Sigmoid colon (tissue), 7 donors: ENCODE data around the gene GLIS1. TPM values are rescaled to one million over a fixed set of nuclear protein-coding genes. Genes with fewer than 3 reads are reported as not detected.

Experiments used
- DNase-seq: peaks from one replicate; pipeline ENCODE4 v3.0.0-alpha.2; 2019
- H3K27ac ChIP-seq, 4 donors: fragments of 200-600 bp; sonication (generic); one replicate each; pipeline ENCODE4 v1.5.1; 2016 to 2019; ENCODE audit warnings: mild to moderate bottlenecking in 1 of 4
- H3K27me3 ChIP-seq, 3 donors: fragments of 200-600 bp; sonication (generic); one replicate each; pipeline ENCODE4 v1.5.1; 2019; ENCODE audit warnings: mild to moderate bottlenecking in 1 of 3
- H3K36me3 ChIP-seq, 4 donors: fragments of 200-600 bp; sonication (generic); one replicate each; pipeline ENCODE4 v1.5.1; 2016 to 2019
- H3K4me1 ChIP-seq, 4 donors: fragments of 200-600 bp; sonication (generic); one replicate each; pipeline ENCODE4 v1.5.1; 2017 to 2019
- H3K4me3 ChIP-seq, 4 donors: fragments of 200-600 bp; sonication (generic); one replicate each; pipeline ENCODE4 v1.5.1; 2017 to 2019; ENCODE audit warnings: mild to moderate bottlenecking in 2 of 4, moderate library complexity in 1 of 4
- H3K9me3 ChIP-seq, 4 donors: fragments of 200-600 bp in 3 of 4; sonication (generic) in 3 of 4; one replicate each; pipeline versions ENCODE4 v1.5.1 to v1.6.1; 2013 to 2019
- CTCF ChIP-seq, 4 experiments: fragments of 450-650 bp in 3 of 4; fragments of 200-600 bp in 1 of 4; IDR thresholded peaks; one replicate each; pipeline ENCODE4 v1.5.1; 2016 to 2019; ENCODE audit warnings: antibody characterized with exemption in 4 of 4, mild to moderate bottlenecking in 3 of 4, moderate library complexity in 2 of 4
- EP300 ChIP-seq, 4 donors: sonication (generic); formaldehyde crosslinking; IDR thresholded peaks; one replicate each; pipeline ENCODE4 v1.6.1; 2017; ENCODE audit warnings: antibody characterized with exemption in 4 of 4
- POLR2A ChIP-seq, 2 donors: fragments of 450-650 bp; IDR thresholded peaks; one replicate each; pipeline ENCODE4 v1.6.1; 2016; ENCODE audit warnings: antibody characterized with exemption in 2 of 2, mild to moderate bottlenecking in 2 of 2, moderate library complexity in 2 of 2
- POLR2AphosphoS5 ChIP-seq, 4 donors: sonication (generic); formaldehyde crosslinking; IDR thresholded peaks; one replicate each; pipeline ENCODE4 v1.6.1; 2017; ENCODE audit warnings: antibody characterized with exemption in 4 of 4
- WGBS, 2 donors: extraction: QIAGEN DNeasy Blood & Tissue Kit; methylation state at CpG; one replicate each; pipeline ENCODE4 v1.1.7; 2013; 5-methylcytosine and 5-hydroxymethylcytosine counted together
- intact Hi-C: fragments of 100-400 bp; cut with DNase I; formaldehyde crosslinking; loops from one replicate; pipeline ENCODE4 v1.15.1; 2023
- polyA plus RNA-seq, 3 donors: library from polyadenylated mRNA; stranded (reverse); fragments of 200-250 nt; gene quantifications; one replicate each; pipeline ENCODE4 v1.2.3, GENCODE V29; 2013
- total RNA-seq, 4 donors: library from RNA; depleted of rRNA; stranded (reverse); fragments of >200 nt; gene quantifications; one replicate each; pipeline ENCODE4 v1.1.0, GENCODE V29; 2016
- donor health status: healthy with polysubstance abuse.
- donor health status: Bipolar disorder and iron deficiency.
- donor health status: healthy.

Gene GLIS1
- total and polyA plus RNA-seq, 7 donors, result 0.16 to 0.83 (median 0.32) TPM; not detected in 4

- H3K4me3 ChIP-seq, result no peak overlapping the region
- WGBS, 2 donors, result 91 to 94% methylated on average over 2 of the region's 2 CpGs
- peaks cover 0 to 6% (median 0%) of the 10 kb centered on the region in 4 donors for H3K4me1 ChIP-seq
- no peaks in the 10 kb centered on the region for H3K36me3 ChIP-seq
- no peak overlapping the region for H3K27ac ChIP-seq
- TF ChIP-seq EP300 (IDR thresholded peaks at IDR 0.05), result no peak
- TF ChIP-seq CTCF (IDR thresholded peaks at IDR 0.05), result no peak
- TF ChIP-seq POLR2A (IDR thresholded peaks at IDR 0.05), result no peak
- TF ChIP-seq POLR2AphosphoS5 (IDR thresholded peaks at IDR 0.05), result no peak
- no peaks in the 10 kb centered on the region for H3K27me3 ChIP-seq
- DNase-seq, result peak; percentile 34
- no peaks in the 10 kb centered on the region for H3K9me3 ChIP-seq
- intact Hi-C loops, result no loop called here
Observed at GRCh38 chr1:53586765-53587164, 152.2 kb downstream of the GLIS1 start.

- Histone ChIP-seq H3K9me3 (no peaks in the 10 kb centered on the region), H3K27ac (no peak overlapping the region), H3K27me3 (no peaks in the 10 kb centered on the region), H3K4me3 (no peak overlapping the region), H3K4me1 (peaks cover 0 to 6% (median 0%) of the 10 kb centered on the region in 4 donors), H3K36me3 (no peaks in the 10 kb centered on the region)
- TF ChIP-seq POLR2A (IDR thresholded peaks at IDR 0.05) (no peak), POLR2AphosphoS5 (IDR thresholded peaks at IDR 0.05) (no peak), EP300 (IDR thresholded peaks at IDR 0.05) (no peak), CTCF (IDR thresholded peaks at IDR 0.05) (no peak)
- 72 to 83% methylated on average over 1 of the region's 1 CpG for WGBS, 2 donors
- intact Hi-C loops, result no loop called here
- peak; percentile 43 for DNase-seq
Observed at GRCh38 chr1:53585565-53585964, 153.4 kb downstream of the GLIS1 start.

- 35 to 69% methylated on average over 5 of the region's 5 CpGs for WGBS, 2 donors
- no peaks in the 10 kb centered on the region for H3K27me3 ChIP-seq
- H3K27ac ChIP-seq, result no peak overlapping the region
- intact Hi-C loops, result no loop called here
- peak; percentile 55 for DNase-seq
- TF ChIP-seq POLR2A (IDR thresholded peaks at IDR 0.05), result no peak
- TF ChIP-seq POLR2AphosphoS5 (IDR thresholded peaks at IDR 0.05), result no peak
- no peaks in the 10 kb centered on the region for H3K36me3 ChIP-seq
- H3K4me3 ChIP-seq, result no peak overlapping the region
- no peaks in the 10 kb centered on the region for H3K9me3 ChIP-seq
- H3K4me1 ChIP-seq, result peaks cover 0 to 6% (median 0%) of the 10 kb centered on the region in 4 donors
Observed at GRCh38 chr1:53585129-53585528, 153.8 kb downstream of the GLIS1 start.

- Histone ChIP-seq H3K27ac (no peak overlapping the region), H3K4me3 (no peak overlapping the region), H3K36me3 (no peaks in the 10 kb centered on the region), H3K9me3 (no peaks in the 10 kb centered on the region), H3K27me3 (no peaks in the 10 kb centered on the region), H3K4me1 (peaks cover 0 to 6% (median 0%) of the 10 kb centered on the region in 4 donors)
- intact Hi-C loops, result no loop called here
- no peak for DNase-seq
- WGBS, 2 donors, result 74 to 80% methylated on average over 2 of the region's 2 CpGs
- TF ChIP-seq POLR2A (IDR thresholded peaks at IDR 0.05), result no peak
- TF ChIP-seq POLR2AphosphoS5 (IDR thresholded peaks at IDR 0.05), result no peak
- no peak for TF ChIP-seq EP300 (IDR thresholded peaks at IDR 0.05)
- TF ChIP-seq CTCF (IDR thresholded peaks at IDR 0.05), result no peak
Observed at GRCh38 chr1:53584777-53585107, 154.2 kb downstream of the GLIS1 start.

GRCh38 chr1:53583868-53584776, 154.8 kb downstream of the GLIS1 start:
- 85 to 89% methylated on average over 11 of the region's 11 CpGs for WGBS, 2 donors
- DNase-seq, result peak; percentile 43

More at GRCh38 chr1:53583868-53584776, 154.8 kb downstream of the GLIS1 start:
- Histone ChIP-seq H3K27ac (no peak overlapping the region), H3K27me3 (no peaks in the 10 kb centered on the region), H3K36me3 (no peaks in the 10 kb centered on the region), H3K4me3 (no peak overlapping the region), H3K4me1 (peaks cover 0 to 6% (median 0%) of the 10 kb centered on the region in 4 donors), H3K9me3 (no peaks in the 10 kb centered on the region)
- TF ChIP-seq CTCF (IDR thresholded peaks at IDR 0.05), result no peak
- TF ChIP-seq POLR2AphosphoS5 (IDR thresholded peaks at IDR 0.05), result no peak
- TF ChIP-seq EP300 (IDR thresholded peaks at IDR 0.05), result no peak
- no peak for TF ChIP-seq POLR2A (IDR thresholded peaks at IDR 0.05)
- intact Hi-C loops, result no loop called here
